ENCODE results near the gene RFPL3. TPM values are rescaled to one million over a fixed set of nuclear protein-coding genes. Genes with fewer than 3 reads are reported as not detected.

RFPL3 gene
- total and polyA plus RNA-seq, 2 donors (not counting 3 experiments of a cell fraction or from before 2014, with no cell fraction given), result not detected

- CTCF ChIA-PET, result no interaction called here
- H2AFZ ChIP-seq (ENCODE audit: low read depth, low read length), result no peak overlapping the region
- H3K4me3 ChIP-seq (replicated peaks in 1 of 3; ENCODE audit: insufficient read depth in 1 of 3, low read depth in 1 of 3, low read length in 3 of 3), result no peak overlapping the region
- no peaks in the 10 kb centered on the region for H3K9me3 ChIP-seq (replicated peaks; ENCODE audit: control insufficient read depth, insufficient read depth, low read length)
- H3K79me2 ChIP-seq (ENCODE audit: control insufficient read depth, insufficient read depth, low read length), result no peaks in the 10 kb centered on the region
- BruUV-seq (replicated peaks), result no TSS peak
- DNase-seq (ENCODE audit: low read depth, low spot score) (no peak), FAIRE-seq (no peak)
- dilution Hi-C loops (cut with MboI; ENCODE audit: extremely low pct_ligation_motif_present, low sequenced_read_pairs) (no loop called here), intact Hi-C loops (cut with micrococcal nuclease) (no loop called here)
- H3K27me3 ChIP-seq (ENCODE audit: control insufficient read depth in 2 of 2, insufficient read depth in 2 of 2, low read length in 2 of 2), result no peaks in the 10 kb centered on the region
- POLR2A ChIA-PET, result no interaction called here
- no peak overlapping the region for H3K4me2 ChIP-seq (ENCODE audit: insufficient read depth, low read length)
- H3K9ac ChIP-seq (replicated peaks; ENCODE audit: extremely low read depth, insufficient read depth, low read length), result no peak overlapping the region
- H3K9me1 ChIP-seq (replicated peaks; ENCODE audit: control insufficient read depth, extremely low read depth, insufficient read depth, low read length), result no peaks in the 10 kb centered on the region
- H3K4me1 ChIP-seq (ENCODE audit: control insufficient read depth, extremely low read depth, insufficient read depth, low read length), result no peaks in the 10 kb centered on the region
- no peak overlapping the region for H3K27ac ChIP-seq (ENCODE audit: insufficient read depth, low read depth, low read length)
- peaks cover 0 to 2% of the 10 kb centered on the region in 2 experiments for H3K36me3 ChIP-seq (ENCODE audit: control insufficient read depth in 2 of 2, extremely low read depth in 1 of 2, insufficient read depth in 2 of 2, low read length in 2 of 2)
- H4K20me1 ChIP-seq (replicated peaks; ENCODE audit: control insufficient read depth, extremely low read depth, insufficient read depth, low read length), result no peaks in the 10 kb centered on the region
- TF ChIP-seq JUN (IDR thresholded peaks at IDR 0.05; ENCODE audit: borderline replicate concordance, insufficient read depth, insufficient read length, low read depth), result no peak
These were observed 46.1 kb upstream of the RFPL3 start for GRCh38 chr22:32311551-32312071.

GRCh38 chr22:32312748-32313147 is 44.9 kb upstream of the RFPL3 start:
- DNase-seq (ENCODE audit: low read depth, low spot score), result no peak
- Histone ChIP-seq H3K4me2 (ENCODE audit: insufficient read depth, low read length) (no peak overlapping the region), H3K4me1 (ENCODE audit: control insufficient read depth, extremely low read depth, insufficient read depth, low read length) (no peaks in the 10 kb centered on the region), H3K9me3 (replicated peaks; ENCODE audit: control insufficient read depth, insufficient read depth, low read length) (no peaks in the 10 kb centered on the region), H3K4me3 (replicated peaks in 1 of 3; ENCODE audit: insufficient read depth in 1 of 3, low read depth in 1 of 3, low read length in 3 of 3) (no peak overlapping the region), H3K79me2 (ENCODE audit: control insufficient read depth, insufficient read depth, low read length) (no peaks in the 10 kb centered on the region), H3K27ac (ENCODE audit: insufficient read depth, low read depth, low read length) (no peak overlapping the region), H2AFZ (ENCODE audit: low read depth, low read length) (no peak overlapping the region), H4K20me1 (replicated peaks; ENCODE audit: control insufficient read depth, extremely low read depth, insufficient read depth, low read length) (no peaks in the 10 kb centered on the region), H3K9ac (replicated peaks; ENCODE audit: extremely low read depth, insufficient read depth, low read length) (no peak overlapping the region), H3K9me1 (replicated peaks; ENCODE audit: control insufficient read depth, extremely low read depth, insufficient read depth, low read length) (no peaks in the 10 kb centered on the region), H3K36me3 (ENCODE audit: control insufficient read depth in 2 of 2, extremely low read depth in 1 of 2, insufficient read depth in 2 of 2, low read length in 2 of 2) (peaks cover 0 to 2% of the 10 kb centered on the region in 2 experiments), H3K27me3 (ENCODE audit: control insufficient read depth in 2 of 2, insufficient read depth in 2 of 2, low read length in 2 of 2) (no peaks in the 10 kb centered on the region)
- intact Hi-C loops (cut with micrococcal nuclease) (no loop called here), dilution Hi-C loops (cut with MboI; ENCODE audit: extremely low pct_ligation_motif_present, low sequenced_read_pairs) (no loop called here)
- BruUV-seq (replicated peaks), result no TSS peak
- ChIA-PET POLR2A (no interaction called here), CTCF (no interaction called here)
- TF ChIP-seq POLR2A (IDR thresholded peaks at IDR 0.05; ENCODE audit: low read depth, low read length) (no peak), MAX (IDR thresholded peaks at IDR 0.05; ENCODE audit: insufficient read depth, insufficient read length) (no peak), GATA2 (IDR thresholded peaks at IDR 0.05; ENCODE audit: insufficient read depth, insufficient read length, low read depth, low read length) (no peak), MYC (IDR thresholded peaks at IDR 0.05; ENCODE audit: low read depth, low read length) (no peak), POLR2AphosphoS5 (IDR thresholded peaks at IDR 0.05; ENCODE audit: insufficient read depth, low read depth, low read length) (no peak), CTCF (IDR thresholded peaks at IDR 0.05; ENCODE audit: extremely low read depth in 1 of 2, insufficient read depth in 1 of 2, low read depth in 1 of 2, low read length in 2 of 2) (no peak), FOS (IDR thresholded peaks at IDR 0.05; ENCODE audit: borderline replicate concordance, insufficient read depth, low read length) (no peak), EZH2 (IDR thresholded peaks at IDR 0.05; ENCODE audit: borderline replicate concordance, low read depth, low read length, severe bottlenecking) (no peak), JUN (IDR thresholded peaks at IDR 0.05; ENCODE audit: borderline replicate concordance, insufficient read depth, insufficient read length, low read depth) (no peak)
- FAIRE-seq, result no peak

Data from endothelial cell of umbilical vein (primary cell).